HepG2 (cell line): ENCODE data around the gene C2orf42.
"Not testable (repeated sequence)": the region's sequence is repeated elsewhere in the genome, so short reads cannot be mapped to it uniquely, and the experiment has no call there.

Experiments used
- BRF2 ChIP-seq: sonication (generic); formaldehyde crosslinking; IDR thresholded peaks from 2 replicates; pipeline ENCODE4 v1.8.1; 2022; ENCODE audit warnings: mild to moderate bottlenecking, missing genetic modification reagents
- JUND ChIP-seq: sonication (generic); formaldehyde crosslinking; IDR thresholded peaks from 2 replicates; pipeline ENCODE4 v1.8.0; 2022; ENCODE audit warnings: mild to moderate bottlenecking, missing genetic modification reagents
- KLF11 ChIP-seq: IDR thresholded peaks from 2 replicates; pipeline ENCODE4 v1.6.1; 2016; ENCODE audit warnings: missing compliant biosample characterization
- MEIS2 ChIP-seq: sonication (generic); formaldehyde crosslinking; IDR thresholded peaks from 2 replicates; pipeline ENCODE4 v1.9.0; 2021; ENCODE audit warnings: mild to moderate bottlenecking, missing genetic modification reagents
- POGK ChIP-seq: sonication (generic); formaldehyde crosslinking; conservative IDR thresholded peaks from 2 replicates; pipeline ENCODE4 v1.8.0; 2022; ENCODE audit warnings: mild to moderate bottlenecking, moderate library complexity, missing genetic modification reagents
- POLR2A ChIP-seq, 2 experiments: IDR thresholded peaks; 2 replicates each; pipeline ENCODE4 v1.6.1; 2011; ENCODE audit warnings: low read depth in 2 of 2, low read length in 2 of 2, mild to moderate bottlenecking in 1 of 2, moderate library complexity in 1 of 2; ENCODE audit not compliant: insufficient read depth in 1 of 2
- RAD21 ChIP-seq: fragments of 450-650 bp; formaldehyde crosslinking; IDR thresholded peaks from 2 replicates; pipeline ENCODE4 v1.5.0; 2020; ENCODE audit warnings: mild to moderate bottlenecking
- ZNF124 ChIP-seq: sonication (generic); formaldehyde crosslinking; IDR thresholded peaks from 2 replicates; pipeline ENCODE4 v1.4.0; 2020; ENCODE audit warnings: missing genetic modification reagents
- ZNF24 ChIP-seq: fragments of 450-650 bp; IDR thresholded peaks from 2 replicates; pipeline ENCODE4 v1.6.1; 2017; ENCODE audit warnings: antibody characterized with exemption, mild to moderate bottlenecking
- TF ChIP-seq, protein P1 (sequence below): sonication (generic); formaldehyde crosslinking; IDR thresholded peaks from 2 replicates; pipeline ENCODE4 v1.5.0; 2020; ENCODE audit warnings: mild to moderate bottlenecking, missing genetic modification reagents, moderate library complexity
- TF ChIP-seq, protein P2 (sequence below): sonication (generic); formaldehyde crosslinking; IDR thresholded peaks from 2 replicates; pipeline ENCODE4 v1.4.0; 2020; ENCODE audit warnings: missing genetic modification reagents
- TF ChIP-seq, protein P3 (sequence below): sonication (generic); formaldehyde crosslinking; IDR thresholded peaks from 2 replicates; pipeline ENCODE4 v1.5.1; 2020; ENCODE audit warnings: mild to moderate bottlenecking, missing genetic modification reagents, moderate library complexity

GRCh38 chr2:70149130-70149686 lies 41.6 kb downstream of the C2orf42 start:
- not testable (repeated sequence) for TF ChIP-seq MEIS2; KLF11 (CRISPR knock-in tag); ZNF24; JUND (CRISPR knock-in tag); RAD21 (CRISPR knock-in tag); ZNF124 (CRISPR knock-in tag); POGK; BRF2 (CRISPR knock-in tag)
- peak in 1 of 2 experiments; percentile 25; a peak in 1 of 4 replicates for TF ChIP-seq POLR2A (IDR thresholded peaks at IDR 0.05; ENCODE audit: insufficient read depth in 1 of 2, low read depth in 2 of 2, low read length in 2 of 2)
- TF ChIP-seq, protein P1, sequence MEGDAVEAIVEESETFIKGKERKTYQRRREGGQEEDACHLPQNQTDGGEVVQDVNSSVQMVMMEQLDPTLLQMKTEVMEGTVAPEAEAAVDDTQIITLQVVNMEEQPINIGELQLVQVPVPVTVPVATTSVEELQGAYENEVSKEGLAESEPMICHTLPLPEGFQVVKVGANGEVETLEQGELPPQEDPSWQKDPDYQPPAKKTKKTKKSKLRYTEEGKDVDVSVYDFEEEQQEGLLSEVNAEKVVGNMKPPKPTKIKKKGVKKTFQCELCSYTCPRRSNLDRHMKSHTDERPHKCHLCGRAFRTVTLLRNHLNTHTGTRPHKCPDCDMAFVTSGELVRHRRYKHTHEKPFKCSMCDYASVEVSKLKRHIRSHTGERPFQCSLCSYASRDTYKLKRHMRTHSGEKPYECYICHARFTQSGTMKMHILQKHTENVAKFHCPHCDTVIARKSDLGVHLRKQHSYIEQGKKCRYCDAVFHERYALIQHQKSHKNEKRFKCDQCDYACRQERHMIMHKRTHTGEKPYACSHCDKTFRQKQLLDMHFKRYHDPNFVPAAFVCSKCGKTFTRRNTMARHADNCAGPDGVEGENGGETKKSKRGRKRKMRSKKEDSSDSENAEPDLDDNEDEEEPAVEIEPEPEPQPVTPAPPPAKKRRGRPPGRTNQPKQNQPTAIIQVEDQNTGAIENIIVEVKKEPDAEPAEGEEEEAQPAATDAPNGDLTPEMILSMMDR (CRISPR knock-in tag) = not testable (repeated sequence)
- TF ChIP-seq, protein P2, sequence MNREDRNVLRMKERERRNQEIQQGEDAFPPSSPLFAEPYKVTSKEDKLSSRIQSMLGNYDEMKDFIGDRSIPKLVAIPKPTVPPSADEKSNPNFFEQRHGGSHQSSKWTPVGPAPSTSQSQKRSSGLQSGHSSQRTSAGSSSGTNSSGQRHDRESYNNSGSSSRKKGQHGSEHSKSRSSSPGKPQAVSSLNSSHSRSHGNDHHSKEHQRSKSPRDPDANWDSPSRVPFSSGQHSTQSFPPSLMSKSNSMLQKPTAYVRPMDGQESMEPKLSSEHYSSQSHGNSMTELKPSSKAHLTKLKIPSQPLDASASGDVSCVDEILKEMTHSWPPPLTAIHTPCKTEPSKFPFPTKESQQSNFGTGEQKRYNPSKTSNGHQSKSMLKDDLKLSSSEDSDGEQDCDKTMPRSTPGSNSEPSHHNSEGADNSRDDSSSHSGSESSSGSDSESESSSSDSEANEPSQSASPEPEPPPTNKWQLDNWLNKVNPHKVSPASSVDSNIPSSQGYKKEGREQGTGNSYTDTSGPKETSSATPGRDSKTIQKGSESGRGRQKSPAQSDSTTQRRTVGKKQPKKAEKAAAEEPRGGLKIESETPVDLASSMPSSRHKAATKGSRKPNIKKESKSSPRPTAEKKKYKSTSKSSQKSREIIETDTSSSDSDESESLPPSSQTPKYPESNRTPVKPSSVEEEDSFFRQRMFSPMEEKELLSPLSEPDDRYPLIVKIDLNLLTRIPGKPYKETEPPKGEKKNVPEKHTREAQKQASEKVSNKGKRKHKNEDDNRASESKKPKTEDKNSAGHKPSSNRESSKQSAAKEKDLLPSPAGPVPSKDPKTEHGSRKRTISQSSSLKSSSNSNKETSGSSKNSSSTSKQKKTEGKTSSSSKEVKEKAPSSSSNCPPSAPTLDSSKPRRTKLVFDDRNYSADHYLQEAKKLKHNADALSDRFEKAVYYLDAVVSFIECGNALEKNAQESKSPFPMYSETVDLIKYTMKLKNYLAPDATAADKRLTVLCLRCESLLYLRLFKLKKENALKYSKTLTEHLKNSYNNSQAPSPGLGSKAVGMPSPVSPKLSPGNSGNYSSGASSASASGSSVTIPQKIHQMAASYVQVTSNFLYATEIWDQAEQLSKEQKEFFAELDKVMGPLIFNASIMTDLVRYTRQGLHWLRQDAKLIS (CRISPR knock-in tag) = not testable (repeated sequence)
- TF ChIP-seq, protein P3, sequence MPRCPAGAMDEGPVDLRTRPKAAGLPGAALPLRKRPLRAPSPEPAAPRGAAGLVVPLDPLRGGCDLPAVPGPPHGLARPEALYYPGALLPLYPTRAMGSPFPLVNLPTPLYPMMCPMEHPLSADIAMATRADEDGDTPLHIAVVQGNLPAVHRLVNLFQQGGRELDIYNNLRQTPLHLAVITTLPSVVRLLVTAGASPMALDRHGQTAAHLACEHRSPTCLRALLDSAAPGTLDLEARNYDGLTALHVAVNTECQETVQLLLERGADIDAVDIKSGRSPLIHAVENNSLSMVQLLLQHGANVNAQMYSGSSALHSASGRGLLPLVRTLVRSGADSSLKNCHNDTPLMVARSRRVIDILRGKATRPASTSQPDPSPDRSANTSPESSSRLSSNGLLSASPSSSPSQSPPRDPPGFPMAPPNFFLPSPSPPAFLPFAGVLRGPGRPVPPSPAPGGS (CRISPR knock-in tag) = not testable (repeated sequence)
